Stimulated activated naive CD8-positive, alpha-beta T cell treated with anti-CD3 and anti-CD28 coated beads, Interleukin-15, amount 100 ng/mL, for 72 hours (primary cell): ENCODE results near the gene VSIG10L.

Experiments used
- ATAC-seq: fragments of 150-1000 bp; cut with Tn5 transposase; 2 replicates; pipeline ENCODE4 v1.10.0; 2021; ENCODE audit warnings: mild to moderate bottlenecking, moderate library complexity
- DNase-seq, 2 donors: peaks; one replicate each; pipeline ENCODE4 v3.0.0; 2021 to 2022
- H3K27ac Mint-ChIP-seq, 2 donors: one replicate each; pipeline ENCODE4 v1.8.0; 2022; ENCODE audit warnings: mild to moderate bottlenecking in 2 of 2, mixed read lengths in 2 of 2, moderate library complexity in 2 of 2
- H3K27me3 Mint-ChIP-seq: one replicate; pipeline ENCODE4 v1.8.0; 2022; ENCODE audit warnings: mixed read lengths
- H3K4me1 Mint-ChIP-seq: one replicate; pipeline ENCODE4 v1.8.0; 2022; ENCODE audit warnings: mild to moderate bottlenecking, mixed read lengths
- H3K4me3 Mint-ChIP-seq, 2 donors: one replicate each; pipeline ENCODE4 v1.8.0; 2022; ENCODE audit warnings: mild to moderate bottlenecking in 2 of 2, mixed read lengths in 2 of 2, moderate library complexity in 1 of 2
- H3K9me3 Mint-ChIP-seq, 2 donors: one replicate each; pipeline ENCODE4 v1.8.0; 2022; ENCODE audit warnings: mixed read lengths in 2 of 2

VSIG10L gene

DNA sequence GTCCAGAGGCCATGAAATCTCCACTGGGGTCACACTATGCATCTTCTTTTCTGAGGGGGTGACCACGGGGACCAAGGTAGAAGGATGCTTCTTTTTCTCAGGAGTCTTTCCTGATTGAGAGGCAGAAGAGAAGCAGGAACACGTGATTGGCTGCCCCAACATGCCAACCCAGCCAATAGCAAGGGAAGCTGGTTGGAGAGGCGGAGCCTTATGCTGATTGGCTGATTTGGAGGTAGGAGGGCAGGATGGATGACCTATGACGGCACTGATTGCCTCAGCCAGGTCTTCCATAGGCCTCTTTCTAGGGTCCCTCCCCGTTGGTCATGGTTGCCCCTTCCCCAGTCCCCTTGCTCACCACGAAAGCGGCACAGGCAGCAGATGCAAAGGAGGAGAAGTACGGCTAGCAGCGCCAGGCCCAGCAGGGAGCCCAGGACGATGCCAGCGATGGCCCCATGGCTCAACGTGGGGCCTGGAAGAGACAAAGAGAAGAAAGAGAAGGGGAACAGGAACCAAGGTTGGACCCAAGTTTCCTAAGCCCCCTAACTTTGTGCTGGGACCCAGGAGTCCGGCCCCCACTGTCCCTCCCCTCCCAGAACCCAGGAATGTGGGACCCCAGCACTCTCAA lies 8.0 kb downstream of the VSIG10L start:
- no peak overlapping the region for H3K4me3 Mint-ChIP-seq
- peaks cover 41% of the 10 kb centered on the region for H3K27me3 Mint-ChIP-seq
- DNase-seq: no peak
- H3K27ac Mint-ChIP-seq: no peak overlapping the region
- H3K4me1 Mint-ChIP-seq: peaks cover 14% of the 10 kb centered on the region
- no peak for ATAC-seq
- H3K9me3 Mint-ChIP-seq: no peaks in the 10 kb centered on the region

DNA sequence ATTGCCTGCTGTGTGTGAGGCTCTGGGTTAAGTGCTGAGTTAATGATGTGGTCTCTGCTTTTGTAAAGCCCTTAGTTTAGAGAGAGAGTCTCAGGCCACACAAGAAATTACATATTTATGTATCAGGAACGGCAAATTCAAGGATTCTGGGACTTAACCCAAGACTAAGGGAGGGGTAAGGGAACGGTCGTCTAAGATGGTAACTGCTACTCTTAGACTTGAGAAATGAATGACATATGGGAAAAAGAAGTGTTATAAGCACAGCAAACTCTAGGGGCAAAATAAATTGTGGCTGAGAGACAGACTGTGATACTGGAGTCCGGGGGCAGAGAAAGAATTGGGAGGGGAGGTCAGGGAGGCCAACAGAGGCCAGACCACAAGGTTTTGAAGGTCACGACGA lies 10.2 kb downstream of the VSIG10L start:
- H3K4me3 Mint-ChIP-seq: no peak overlapping the region
- peaks cover 64% of the 10 kb centered on the region for H3K27me3 Mint-ChIP-seq
- DNase-seq: no peak
- peaks cover 20% of the 10 kb centered on the region for H3K4me1 Mint-ChIP-seq
- no peak for ATAC-seq
- no peak overlapping the region for H3K27ac Mint-ChIP-seq
- no peaks in the 10 kb centered on the region for H3K9me3 Mint-ChIP-seq

GRCh38 chr19:51331193-51331592 lies 10.7 kb downstream of the VSIG10L start:
- Mint-ChIP-seq H3K4me3 (no peak overlapping the region), H3K4me1 (peaks cover 21% of the 10 kb centered on the region), H3K9me3 (no peaks in the 10 kb centered on the region), H3K27me3 (peaks cover 69% of the 10 kb centered on the region), H3K27ac (no peak overlapping the region)
- DNase-seq (no peak), ATAC-seq (no peak)

GRCh38 chr19:51330366-51330765 lies 11.6 kb downstream of the VSIG10L start:
- H3K4me1 Mint-ChIP-seq: peaks cover 28% of the 10 kb centered on the region
- peaks cover 74% of the 10 kb centered on the region for H3K27me3 Mint-ChIP-seq
- H3K4me3 Mint-ChIP-seq: no peak overlapping the region
- no peak overlapping the region for H3K27ac Mint-ChIP-seq
- DNase-seq (no peak), ATAC-seq (no peak)
- no peaks in the 10 kb centered on the region for H3K9me3 Mint-ChIP-seq

GRCh38 chr19:51329411-51329810 lies 12.5 kb downstream of the VSIG10L start:
- Mint-ChIP-seq H3K4me3 (no peak overlapping the region), H3K4me1 (peaks cover 30% of the 10 kb centered on the region), H3K9me3 (no peaks in the 10 kb centered on the region), H3K27ac (no peak overlapping the region), H3K27me3 (peaks cover 75% of the 10 kb centered on the region)
- ATAC-seq (no peak), DNase-seq (no peak)

DNA sequence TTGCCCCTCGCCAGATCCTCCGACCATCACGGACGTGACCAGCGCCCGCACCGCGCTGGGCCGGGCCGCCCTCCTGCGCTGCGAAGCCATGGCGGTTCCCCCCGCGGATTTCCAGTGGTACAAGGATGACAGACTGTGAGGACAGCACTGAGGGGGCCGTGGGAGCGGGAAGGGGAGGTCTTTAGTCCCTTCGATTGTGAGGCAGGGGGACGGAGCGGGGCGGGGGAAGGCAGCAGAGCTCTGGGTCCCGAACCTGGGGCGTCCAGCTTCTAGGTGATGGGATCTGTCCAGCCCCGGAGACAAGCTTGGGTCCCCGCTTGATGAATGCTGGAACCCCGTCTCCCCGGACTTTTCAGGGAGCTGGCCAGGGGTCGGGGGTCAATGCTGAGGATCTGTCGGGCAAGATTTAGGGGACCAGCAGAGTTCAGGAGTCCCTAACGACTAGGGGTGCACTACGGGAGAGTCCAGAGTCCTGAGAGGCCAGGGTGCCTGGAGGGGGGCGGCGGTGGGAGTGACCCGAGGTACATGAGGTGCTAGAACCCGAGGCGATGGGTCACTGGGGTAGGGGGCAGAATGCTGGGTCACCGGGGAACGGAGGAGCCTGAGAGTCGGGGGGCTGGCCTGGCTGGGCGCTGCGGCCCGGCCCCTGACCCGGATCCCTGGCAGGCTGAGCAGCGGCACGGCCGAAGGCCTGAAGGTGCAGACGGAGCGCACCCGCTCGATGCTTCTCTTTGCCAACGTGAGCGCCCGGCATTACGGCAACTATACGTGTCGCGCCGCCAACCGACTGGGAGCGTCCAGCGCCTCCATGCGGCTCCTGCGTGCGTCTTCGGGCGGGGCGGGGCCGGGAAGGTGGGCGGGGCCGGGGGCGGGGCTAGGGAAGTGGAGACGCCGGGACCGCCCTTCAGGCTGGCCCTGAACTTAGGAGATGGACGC lies 14.6 kb downstream of the VSIG10L start:
- Mint-ChIP-seq H3K27me3 (peaks cover 95% of the 10 kb centered on the region), H3K27ac (no peak overlapping the region), H3K4me3 (peak overlapping the region; percentile 77 to 86), H3K9me3 (no peaks in the 10 kb centered on the region), H3K4me1 (peaks cover 30% of the 10 kb centered on the region)
- peak; percentile 58 to 62 for DNase-seq
- ATAC-seq: peak; percentile 82

- no peak for ATAC-seq
Measured at GRCh38 chr19:51326216-51327065, 15.5 kb downstream of the VSIG10L start.

DNA sequence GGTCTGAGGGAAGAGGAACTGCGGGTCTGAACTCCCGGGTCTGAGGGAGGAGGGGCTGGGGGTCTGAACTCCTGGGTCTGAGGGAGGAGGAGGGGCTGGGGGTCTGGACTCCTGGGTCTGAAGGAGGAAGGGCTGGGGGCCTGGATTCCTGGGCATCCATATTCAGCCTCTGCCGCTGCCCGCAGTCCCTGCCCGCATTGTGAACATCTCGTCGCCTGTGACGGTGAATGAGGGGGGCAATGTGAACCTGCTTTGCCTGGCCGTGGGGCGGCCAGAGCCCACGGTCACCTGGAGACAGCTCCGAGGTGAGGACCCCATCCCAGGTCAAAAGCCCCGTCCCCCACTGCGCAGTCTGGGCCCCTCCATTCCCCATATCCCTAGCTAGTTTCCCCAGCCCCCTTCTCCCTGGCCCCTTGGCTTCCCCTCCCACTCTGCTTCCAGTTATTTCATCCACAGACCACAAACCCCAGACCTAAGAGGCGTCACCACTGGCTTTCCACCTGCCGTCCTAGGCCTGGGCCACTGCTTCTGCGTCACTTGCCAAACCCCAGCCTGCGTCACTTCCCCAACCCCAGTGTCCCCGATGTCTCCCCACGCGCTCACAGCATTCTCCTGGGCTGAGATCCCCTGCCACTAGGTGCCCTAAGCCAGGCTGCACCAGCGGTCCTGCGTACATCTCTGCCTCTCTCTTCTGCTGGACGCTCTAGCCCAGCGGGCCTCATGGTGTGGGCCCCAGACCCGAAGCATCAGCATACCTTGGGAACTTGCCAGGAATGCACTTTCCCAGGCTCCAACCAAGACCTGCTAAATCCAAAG lies 16.6 kb downstream of the VSIG10L start:
- Mint-ChIP-seq H3K4me1 (peaks cover 30% of the 10 kb centered on the region), H3K27me3 (peaks cover 83% of the 10 kb centered on the region), H3K4me3 (peak overlapping the region in 1 of 2 donors; percentile 10), H3K27ac (no peak overlapping the region), H3K9me3 (no peaks in the 10 kb centered on the region)
- ATAC-seq (peak; percentile 44), DNase-seq (no peak)

More at GRCh38 chr19:51326216-51327065, 15.5 kb downstream of the VSIG10L start:
- Mint-ChIP-seq H3K27ac (no peak overlapping the region), H3K4me1 (peaks cover 30% of the 10 kb centered on the region), H3K9me3 (no peaks in the 10 kb centered on the region), H3K4me3 (peak overlapping the region in 1 of 2 donors; percentile 77), H3K27me3 (peaks cover 91% of the 10 kb centered on the region)
- DNase-seq: no peak

GRCh38 chr19:51324167-51324481 lies 17.8 kb downstream of the VSIG10L start:
- no peaks in the 10 kb centered on the region for H3K9me3 Mint-ChIP-seq
- DNase-seq (no peak), ATAC-seq (no peak)
- H3K27ac Mint-ChIP-seq: no peak overlapping the region
- H3K4me3 Mint-ChIP-seq: no peak overlapping the region
- peaks cover 23% of the 10 kb centered on the region for H3K4me1 Mint-ChIP-seq
- H3K27me3 Mint-ChIP-seq: peaks cover 71% of the 10 kb centered on the region

GRCh38 chr19:51323481-51324166 lies 18.3 kb downstream of the VSIG10L start:
- no peak for DNase-seq

GRCh38 chr19:51321799-51322198 lies 20.1 kb downstream of the VSIG10L start:
- peaks cover 47% of the 10 kb centered on the region for H3K27me3 Mint-ChIP-seq
- no peak for DNase-seq
- no peak for ATAC-seq
- H3K4me3 Mint-ChIP-seq: no peak overlapping the region
- no peaks in the 10 kb centered on the region for H3K9me3 Mint-ChIP-seq
- peaks cover 11% of the 10 kb centered on the region for H3K4me1 Mint-ChIP-seq
- no peak overlapping the region for H3K27ac Mint-ChIP-seq

More at GRCh38 chr19:51323481-51324166, 18.3 kb downstream of the VSIG10L start:
- Mint-ChIP-seq H3K27ac (no peak overlapping the region), H3K9me3 (no peaks in the 10 kb centered on the region), H3K4me3 (no peak overlapping the region), H3K4me1 (peaks cover 23% of the 10 kb centered on the region), H3K27me3 (peaks cover 66% of the 10 kb centered on the region)
- ATAC-seq: no peak

- Mint-ChIP-seq H3K27me3 (peaks cover 36% of the 10 kb centered on the region), H3K4me1 (peaks cover under 1% of the 10 kb centered on the region), H3K9me3 (peaks cover 1 to 3% of the 10 kb centered on the region in 2 donors), H3K27ac (no peak overlapping the region), H3K4me3 (no peak overlapping the region)
- ATAC-seq (no peak), DNase-seq (no peak)
Measured at GRCh38 chr19:51320280-51320657, 21.7 kb downstream of the VSIG10L start.

GRCh38 chr19:51319649-51320279 lies 22.2 kb downstream of the VSIG10L start:
- peaks cover 36% of the 10 kb centered on the region for H3K27me3 Mint-ChIP-seq
- no peak for DNase-seq
- no peak overlapping the region for H3K4me3 Mint-ChIP-seq
- H3K4me1 Mint-ChIP-seq: no peaks in the 10 kb centered on the region
- peaks cover 4 to 6% of the 10 kb centered on the region in 2 donors for H3K9me3 Mint-ChIP-seq
- H3K27ac Mint-ChIP-seq: no peak overlapping the region
- ATAC-seq: no peak
